ENCODE measurements around the gene LHFPL6.

LHFPL6 gene

DNA sequence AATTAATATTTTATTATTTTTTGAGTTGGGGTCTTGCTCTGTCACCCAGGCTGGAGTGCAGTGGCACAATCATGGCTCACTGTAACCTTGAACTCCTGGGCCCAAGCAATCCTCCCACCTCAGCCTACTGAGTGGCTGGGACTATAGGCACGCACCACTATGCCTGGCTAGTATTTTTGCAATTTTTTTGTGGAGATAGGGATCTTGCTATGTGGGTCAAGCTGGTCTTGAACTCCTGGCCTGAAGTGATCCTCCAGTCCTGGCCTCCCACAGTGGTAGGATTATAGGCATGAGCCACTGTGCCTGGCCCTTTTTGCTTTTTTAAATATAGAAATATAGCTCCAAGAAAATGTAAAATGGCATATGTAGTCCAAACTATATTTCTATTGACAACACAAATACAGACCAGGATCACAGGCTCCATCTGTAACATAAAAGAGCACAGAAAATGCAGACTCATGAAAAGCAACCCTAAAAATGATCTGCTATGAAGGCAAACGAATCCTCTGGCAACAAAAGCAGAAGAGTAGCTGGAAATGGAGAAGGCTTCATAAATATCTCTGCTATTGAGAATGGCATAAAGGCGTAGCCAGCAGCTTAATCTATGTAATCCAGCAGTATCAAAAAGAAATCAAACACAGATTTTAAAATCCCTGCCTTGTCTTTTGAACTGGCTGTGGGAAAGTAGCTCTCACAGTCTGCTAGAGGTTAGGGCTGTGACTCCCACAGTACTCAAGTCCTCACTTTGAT, 200.6 kb downstream of the LHFPL6 start:
- Histone ChIP-seq H3K4me3 (ENCODE audit: low read depth in 1 of 2, low read length in 1 of 2) (no peak overlapping the region), H3K27me3 (no peaks in the 10 kb centered on the region), H3K9me3 (no peaks in the 10 kb centered on the region), H3K27ac (no peak overlapping the region), H3K36me3 (no peaks in the 10 kb centered on the region), H3K4me1 (ENCODE audit: control insufficient read depth in 1 of 2, insufficient read depth in 1 of 2, low read depth in 1 of 2, low read length in 1 of 2) (no peaks in the 10 kb centered on the region)
- TF ChIP-seq, protein P1, sequence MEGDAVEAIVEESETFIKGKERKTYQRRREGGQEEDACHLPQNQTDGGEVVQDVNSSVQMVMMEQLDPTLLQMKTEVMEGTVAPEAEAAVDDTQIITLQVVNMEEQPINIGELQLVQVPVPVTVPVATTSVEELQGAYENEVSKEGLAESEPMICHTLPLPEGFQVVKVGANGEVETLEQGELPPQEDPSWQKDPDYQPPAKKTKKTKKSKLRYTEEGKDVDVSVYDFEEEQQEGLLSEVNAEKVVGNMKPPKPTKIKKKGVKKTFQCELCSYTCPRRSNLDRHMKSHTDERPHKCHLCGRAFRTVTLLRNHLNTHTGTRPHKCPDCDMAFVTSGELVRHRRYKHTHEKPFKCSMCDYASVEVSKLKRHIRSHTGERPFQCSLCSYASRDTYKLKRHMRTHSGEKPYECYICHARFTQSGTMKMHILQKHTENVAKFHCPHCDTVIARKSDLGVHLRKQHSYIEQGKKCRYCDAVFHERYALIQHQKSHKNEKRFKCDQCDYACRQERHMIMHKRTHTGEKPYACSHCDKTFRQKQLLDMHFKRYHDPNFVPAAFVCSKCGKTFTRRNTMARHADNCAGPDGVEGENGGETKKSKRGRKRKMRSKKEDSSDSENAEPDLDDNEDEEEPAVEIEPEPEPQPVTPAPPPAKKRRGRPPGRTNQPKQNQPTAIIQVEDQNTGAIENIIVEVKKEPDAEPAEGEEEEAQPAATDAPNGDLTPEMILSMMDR (IDR thresholded peaks at IDR 0.05): no peak

DNA sequence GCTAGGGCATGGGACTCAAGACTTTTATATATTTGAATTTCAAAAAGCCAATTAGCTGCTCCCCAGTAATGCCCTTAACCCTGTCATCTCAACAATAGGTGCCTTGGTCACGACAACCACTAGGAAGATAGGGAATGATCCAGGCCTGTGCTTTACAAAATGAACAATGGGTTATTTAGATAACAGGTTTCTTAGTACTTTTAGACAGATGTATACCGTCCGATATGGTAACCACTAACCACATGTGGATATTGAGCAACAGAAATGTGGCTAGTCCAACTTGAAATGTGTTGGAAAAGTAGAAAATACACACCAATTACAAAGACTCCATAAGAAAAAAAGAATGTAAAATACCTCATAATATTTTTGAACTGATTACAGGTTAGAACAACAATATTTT, 201.2 kb downstream of the LHFPL6 start:
- Histone ChIP-seq H3K4me3 (ENCODE audit: low read depth in 1 of 2, low read length in 1 of 2) (no peak overlapping the region), H3K9me3 (no peaks in the 10 kb centered on the region), H3K27me3 (no peaks in the 10 kb centered on the region), H3K27ac (no peak overlapping the region), H3K4me1 (ENCODE audit: control insufficient read depth in 1 of 2, insufficient read depth in 1 of 2, low read depth in 1 of 2, low read length in 1 of 2) (no peaks in the 10 kb centered on the region), H3K36me3 (no peaks in the 10 kb centered on the region)
- TF ChIP-seq, protein P1 (IDR thresholded peaks at IDR 0.05): no peak

DNA sequence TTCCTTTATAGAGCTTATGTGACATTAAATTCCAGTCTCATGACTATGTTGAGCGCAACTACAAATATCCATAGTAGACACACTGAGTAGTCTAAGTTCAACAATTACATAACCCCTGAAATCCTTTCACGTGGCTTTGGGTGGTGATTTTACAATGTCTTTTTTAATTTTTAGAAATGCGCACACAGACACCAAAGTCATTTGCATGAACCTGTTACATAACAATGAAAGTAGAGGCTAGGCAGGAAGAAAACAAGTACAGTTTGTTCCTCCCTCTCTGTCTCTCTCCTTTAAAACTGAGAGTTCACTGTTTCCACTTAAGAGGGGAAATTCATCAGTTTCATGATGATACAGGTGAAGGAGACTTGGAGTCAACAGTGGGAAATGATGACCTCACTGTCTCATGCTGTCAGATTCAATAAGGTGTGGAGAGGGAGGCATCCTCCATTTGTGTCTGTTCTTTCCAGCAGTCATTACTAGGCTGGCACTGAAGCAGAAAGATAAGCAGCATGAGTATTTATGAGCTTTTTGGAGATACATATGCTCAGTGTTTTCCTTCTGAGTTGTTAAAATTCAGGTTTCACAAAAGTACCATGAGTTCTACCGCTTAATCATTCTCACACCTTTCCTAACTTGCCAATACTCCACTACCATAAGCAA, 201.8 kb downstream of the LHFPL6 start:
- Histone ChIP-seq H3K9me3 (no peaks in the 10 kb centered on the region), H3K27me3 (no peaks in the 10 kb centered on the region), H3K4me1 (ENCODE audit: control insufficient read depth in 1 of 2, insufficient read depth in 1 of 2, low read depth in 1 of 2, low read length in 1 of 2) (no peaks in the 10 kb centered on the region), H3K27ac (no peak overlapping the region), H3K4me3 (ENCODE audit: low read depth in 1 of 2, low read length in 1 of 2) (no peak overlapping the region), H3K36me3 (no peaks in the 10 kb centered on the region)
- TF ChIP-seq, protein P1 (IDR thresholded peaks at IDR 0.05): no peak

DNA sequence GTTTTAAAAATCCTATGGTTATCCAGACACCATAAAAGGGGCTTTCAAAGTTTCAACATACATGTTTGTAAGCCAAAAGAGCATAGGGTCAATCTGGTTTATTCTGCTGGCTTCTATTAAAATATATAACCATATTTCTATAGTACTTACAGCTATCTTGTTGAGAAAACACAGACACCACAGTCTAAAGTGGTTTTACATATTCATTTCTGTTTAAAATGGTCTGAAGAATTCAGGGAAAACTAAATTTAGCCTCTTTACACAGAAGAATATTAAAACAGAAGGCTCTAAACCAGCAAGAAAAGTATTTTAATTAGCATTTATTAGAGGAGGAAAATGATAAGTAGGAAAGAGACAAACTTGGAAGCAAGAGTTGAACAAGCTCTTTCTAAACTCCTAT, 203.9 kb downstream of the LHFPL6 start:
- Histone ChIP-seq H3K4me1 (ENCODE audit: control insufficient read depth in 1 of 2, insufficient read depth in 1 of 2, low read depth in 1 of 2, low read length in 1 of 2) (no peaks in the 10 kb centered on the region), H3K4me3 (ENCODE audit: low read depth in 1 of 2, low read length in 1 of 2) (no peak overlapping the region), H3K27ac (no peak overlapping the region), H3K36me3 (no peaks in the 10 kb centered on the region), H3K9me3 (no peaks in the 10 kb centered on the region), H3K27me3 (no peaks in the 10 kb centered on the region)
- TF ChIP-seq, protein P1 (IDR thresholded peaks at IDR 0.05): no peak

DNA sequence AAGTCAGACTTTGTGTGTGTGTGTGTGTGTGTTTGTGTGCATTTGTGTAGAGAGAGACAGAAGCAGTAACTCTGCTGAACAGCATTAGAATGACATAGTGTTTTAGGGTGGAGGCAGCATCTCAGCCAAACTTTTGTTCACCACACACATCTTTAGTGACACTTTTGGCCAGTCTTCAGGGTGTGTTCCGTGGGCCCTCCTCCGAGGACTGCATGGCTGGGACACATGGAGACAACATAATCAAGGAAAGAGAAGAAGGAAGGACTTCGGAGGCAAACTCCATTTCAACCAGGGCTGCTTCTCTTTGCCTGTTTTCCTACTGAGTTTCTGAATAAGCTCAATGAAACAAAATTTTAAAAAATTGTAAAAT, 205.1 kb downstream of the LHFPL6 start:
- Histone ChIP-seq H3K27ac (no peak overlapping the region), H3K4me1 (ENCODE audit: control insufficient read depth in 1 of 2, insufficient read depth in 1 of 2, low read depth in 1 of 2, low read length in 1 of 2) (no peaks in the 10 kb centered on the region), H3K9me3 (no peaks in the 10 kb centered on the region), H3K27me3 (no peaks in the 10 kb centered on the region), H3K36me3 (no peaks in the 10 kb centered on the region), H3K4me3 (ENCODE audit: low read depth in 1 of 2, low read length in 1 of 2) (no peak overlapping the region)
- TF ChIP-seq, protein P1 (IDR thresholded peaks at IDR 0.05): no peak
